Keratinocyte (primary cell): ENCODE measurements around the gene MTRR. TPM values are rescaled to one million over a fixed set of nuclear protein-coding genes. Genes with fewer than 3 reads are reported as not detected.

ENCODE experiments used
- DNase-seq: peaks from one replicate; pipeline ENCODE4 v3.0.0-alpha.2; 2011; ENCODE audit warnings: low read depth, missing footprints, low spot score
- FAIRE-seq: peaks from 2 replicates; lab custom pipeline; 2011; peaks lifted over from hg19 to GRCh38; lab: Jason Lieb, UNC
- H2AFZ ChIP-seq: 2 replicates; pipeline ENCODE4 v1.6.0; 2012; ENCODE audit warnings: low read length, control low read depth, inconsistent platforms; ENCODE audit not compliant: control insufficient read depth
- H3K27ac ChIP-seq: 2 replicates; pipeline ENCODE4 v1.5.1; 2011; ENCODE audit warnings: low read length; ENCODE audit not compliant: control insufficient read depth, insufficient read depth
- H3K27me3 ChIP-seq: 3 replicates; pipeline ENCODE4 v1.6.0; 2011; ENCODE audit warnings: low read length; ENCODE audit not compliant: control insufficient read depth, insufficient read depth; ENCODE audit errors: extremely low read depth
- H3K36me3 ChIP-seq, 2 experiments: 2 replicates in 1 of 2; 3 replicates in 1 of 2; pipeline ENCODE4 v1.5.1; 2011; ENCODE audit warnings: low read length in 2 of 2, mild to moderate bottlenecking in 1 of 2; ENCODE audit not compliant: control insufficient read depth in 2 of 2, insufficient read depth in 2 of 2; ENCODE audit errors: extremely low read depth in 1 of 2
- H3K4me1 ChIP-seq: 3 replicates; pipeline ENCODE4 v1.5.1; 2011; ENCODE audit warnings: low read length; ENCODE audit not compliant: control insufficient read depth, insufficient read depth; ENCODE audit errors: extremely low read depth
- H3K4me2 ChIP-seq: 3 replicates; pipeline ENCODE4 v1.6.0; 2011; ENCODE audit warnings: low read depth, low read length; ENCODE audit not compliant: control insufficient read depth, insufficient read depth; ENCODE audit errors: extremely low read depth
- H3K4me3 ChIP-seq, 3 experiments: fragments of 200-600 bp in 1 of 3; sonication (generic) in 1 of 3; 2 replicates in 2 of 3; 3 replicates in 1 of 3; pipeline ENCODE4 v1.5.1; 2011 to 2016; ENCODE audit warnings: low read length in 3 of 3, mild to moderate bottlenecking in 3 of 3, control low read depth in 2 of 3, inconsistent platforms in 1 of 3, low read depth in 1 of 3, mixed read lengths in 1 of 3, mixed run types in 1 of 3, moderate library complexity in 1 of 3; ENCODE audit not compliant: control insufficient read depth in 2 of 3, insufficient read depth in 2 of 3; ENCODE audit errors: extremely low read depth in 1 of 3
- H3K79me2 ChIP-seq: 2 replicates; pipeline ENCODE4 v1.6.0; 2012; ENCODE audit warnings: low read length; ENCODE audit not compliant: control insufficient read depth, insufficient read depth
- H3K9ac ChIP-seq: 3 replicates; pipeline ENCODE4 v1.6.0; 2011; ENCODE audit warnings: low read length; ENCODE audit not compliant: control insufficient read depth, insufficient read depth; ENCODE audit errors: extremely low read depth
- H3K9me1 ChIP-seq: 3 replicates; pipeline ENCODE4 v1.6.0; 2011; ENCODE audit warnings: low read length; ENCODE audit not compliant: control insufficient read depth, insufficient read depth; ENCODE audit errors: extremely low read depth
- H3K9me3 ChIP-seq: 2 replicates; pipeline ENCODE4 v1.5.1; 2012; ENCODE audit warnings: low read depth, low read length; ENCODE audit not compliant: control insufficient read depth
- H4K20me1 ChIP-seq: 3 replicates; pipeline ENCODE4 v1.6.0; 2011; ENCODE audit warnings: low read length; ENCODE audit not compliant: control insufficient read depth, insufficient read depth; ENCODE audit errors: extremely low read depth
- CTCF ChIP-seq, 3 experiments: IDR thresholded peaks in 1 of 3; conservative IDR thresholded peaks in 1 of 3; optimal IDR thresholded peaks in 1 of 3; 2 replicates in 2 of 3; 3 replicates in 1 of 3; pipeline versions ENCODE3 to v1.5.1; 2011; ENCODE audit warnings: low read length in 3 of 3, mild to moderate bottlenecking in 3 of 3, moderate library complexity in 2 of 3, control low read depth in 1 of 3, inconsistent platforms in 1 of 3; ENCODE audit not compliant: insufficient read depth in 2 of 3; ENCODE audit errors: extremely low read depth in 1 of 3
- EZH2 ChIP-seq: IDR thresholded peaks from one replicate; pipeline ENCODE4 v1.6.1; 2012; ENCODE audit warnings: inconsistent platforms, mild to moderate bottlenecking, low read length, moderate library complexity
- dilution Hi-C: fragments of 300-500 bp; cut with MboI; formaldehyde crosslinking; loops from one replicate; pipeline ENCODE4 v1.7.0; 2020; ENCODE audit warnings: low sequenced_read_pairs; ENCODE audit not compliant: extremely low pct_ligation_motif_present
- polyA plus RNA-seq, 5 experiments: library from polyadenylated mRNA; depleted of rRNA in 3 of 5; stranded (reverse) in 3 of 5; stranded (forward) in 1 of 5; unstranded in 1 of 5; fragments of >200 nt; gene quantifications; 1 replicate in 1 of 5; 2 replicates in 3 of 5; 3 replicates in 1 of 5; pipeline versions ENCODE4 v1.2.1 to v1.2.3, GENCODE V29; 2011 to 2012; ENCODE audit warnings: missing spikeins in 2 of 5, low read depth in 1 of 5, low replicate concordance in 1 of 5

The MTRR gene
- polyA plus RNA-seq, 1 donor (not counting 4 experiments of a cell fraction or from before 2014, with no cell fraction given), result 45.5 TPM

GRCh38 chr5:7925961-7926695 lies 57.2 kb downstream of the MTRR start:
- Histone ChIP-seq H3K79me2 (no peaks in the 10 kb centered on the region), H3K4me2 (no peak overlapping the region), H3K27ac (no peak overlapping the region), H2AFZ (no peak overlapping the region), H4K20me1 (no peaks in the 10 kb centered on the region), H3K4me1 (no peaks in the 10 kb centered on the region), H3K9ac (no peak overlapping the region), H3K9me1 (no peaks in the 10 kb centered on the region), H3K9me3 (no peaks in the 10 kb centered on the region), H3K27me3 (peaks cover 3% of the 10 kb centered on the region), H3K4me3 (no peak overlapping the region), H3K36me3 (no peaks in the 10 kb centered on the region)
- dilution Hi-C loops, result no loop called here
- DNase-seq (no peak), FAIRE-seq (no peak)
- TF ChIP-seq CTCF (optimal IDR thresholded peaks at IDR 0.05 in 1 of 3, IDR thresholded peaks at IDR 0.05 in 1 of 3, conservative IDR thresholded peaks at IDR 0.05 in 1 of 3; ENCODE audit: extremely low read depth in 1 of 3, insufficient read depth in 2 of 3, low read length in 3 of 3) (no peak), EZH2 (no peak)

GRCh38 chr5:7926720-7927119 lies 57.8 kb downstream of the MTRR start:
- Histone ChIP-seq H3K9ac (no peak overlapping the region), H3K9me3 (no peaks in the 10 kb centered on the region), H2AFZ (no peak overlapping the region), H3K4me3 (no peak overlapping the region), H3K79me2 (no peaks in the 10 kb centered on the region), H3K27me3 (peaks cover 3% of the 10 kb centered on the region), H3K36me3 (no peaks in the 10 kb centered on the region), H3K4me1 (no peaks in the 10 kb centered on the region), H3K27ac (no peak overlapping the region), H3K4me2 (no peak overlapping the region), H4K20me1 (no peaks in the 10 kb centered on the region), H3K9me1 (no peaks in the 10 kb centered on the region)
- TF ChIP-seq EZH2 (no peak), CTCF (optimal IDR thresholded peaks at IDR 0.05 in 1 of 3, IDR thresholded peaks at IDR 0.05 in 1 of 3, conservative IDR thresholded peaks at IDR 0.05 in 1 of 3; ENCODE audit: extremely low read depth in 1 of 3, insufficient read depth in 2 of 3, low read length in 3 of 3) (no peak)
- DNase-seq (no peak), FAIRE-seq (no peak)
- dilution Hi-C loops, result no loop called here
